Activated CD8-positive, alpha-beta memory T cell treated with anti-CD3 and anti-CD28 coated beads, Interleukin-2, amount 50 U/mL, for 24 hours (primary cell): Measurements from ENCODE around the gene RAPGEF1.
"Not testable (repeated sequence)": the region's sequence is repeated elsewhere in the genome, so short reads cannot be mapped to it uniquely, and the experiment has no call there.

Source experiments
- DNase-seq: peaks from one replicate; pipeline ENCODE4 v3.0.0-alpha.2; 2020; ENCODE audit errors: extremely low read depth

RAPGEF1 gene

GRCh38 chr9:131555841-131556673, 183.8 kb downstream of the RAPGEF1 start:
- no peak for DNase-seq

DNA sequence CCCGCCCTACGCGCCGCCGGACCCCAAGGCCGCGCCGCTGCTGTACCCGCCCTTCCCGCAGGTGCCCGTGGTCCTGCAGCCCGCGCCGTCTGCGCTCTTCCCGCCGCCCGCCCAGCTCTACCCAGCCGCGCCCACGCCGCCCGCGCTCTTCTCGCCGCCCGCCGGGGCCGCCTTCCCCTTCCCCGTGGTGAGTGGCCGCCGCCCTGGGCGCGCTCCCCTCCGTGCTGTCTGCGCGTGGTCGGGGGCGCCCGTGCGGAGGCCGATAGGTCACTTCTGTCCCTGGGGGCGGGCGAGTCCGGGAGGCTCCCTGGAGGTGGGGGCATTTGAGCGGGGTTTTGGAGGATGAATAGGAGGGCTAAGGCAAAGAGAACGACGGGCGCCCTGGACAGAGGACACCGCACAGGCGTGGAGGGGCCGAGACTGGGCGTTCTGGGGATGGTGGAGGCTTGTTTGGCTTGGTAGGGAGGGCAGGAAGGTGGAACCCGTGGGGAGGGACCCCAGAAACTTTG, 185.0 kb downstream of the RAPGEF1 start:
- DNase-seq, result no peak

- DNase-seq, result no peak
Measured at GRCh38 chr9:131554087-131554842, 185.6 kb downstream of the RAPGEF1 start.

DNA sequence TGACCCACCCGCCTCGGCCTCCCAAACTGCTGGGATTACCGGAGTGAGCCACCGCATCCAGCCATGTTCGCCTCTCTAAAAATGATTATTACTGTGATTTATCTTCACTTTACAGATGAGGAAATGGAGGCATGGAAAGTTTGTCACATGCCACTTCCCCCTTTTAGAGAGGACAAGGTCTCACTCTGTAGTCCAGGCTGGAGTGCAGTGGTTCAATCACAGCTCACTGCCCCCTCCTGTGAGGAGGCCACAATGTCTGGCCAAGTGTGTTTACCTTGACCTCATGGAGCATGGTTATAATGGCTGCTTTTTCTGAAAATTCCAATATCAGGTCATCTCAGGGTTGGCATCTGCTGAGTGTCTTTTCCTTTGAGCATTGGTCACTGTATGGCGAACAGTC, 187.8 kb downstream of the RAPGEF1 start:
- DNase-seq, result no peak

DNA sequence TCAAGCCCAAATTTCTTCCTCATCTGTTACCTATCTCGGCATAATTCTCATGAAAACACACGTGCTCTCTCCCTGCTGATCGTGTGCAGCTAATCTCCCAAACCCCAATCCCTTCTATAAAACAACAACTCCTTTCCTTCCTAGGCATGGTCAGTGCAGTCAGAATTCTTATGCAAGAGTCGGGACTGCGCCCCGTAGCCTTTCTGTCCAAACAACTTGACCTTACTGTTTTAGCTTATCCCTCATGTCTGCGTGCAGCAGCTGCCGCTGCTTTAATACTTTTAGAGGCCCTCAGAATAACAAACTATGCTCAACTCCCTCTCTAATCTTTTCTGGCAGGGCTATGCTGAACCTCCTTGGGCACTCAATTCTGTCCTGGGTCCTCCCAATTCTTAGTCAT, 189.4 kb downstream of the RAPGEF1 start:
- not testable (repeated sequence) for DNase-seq

DNA sequence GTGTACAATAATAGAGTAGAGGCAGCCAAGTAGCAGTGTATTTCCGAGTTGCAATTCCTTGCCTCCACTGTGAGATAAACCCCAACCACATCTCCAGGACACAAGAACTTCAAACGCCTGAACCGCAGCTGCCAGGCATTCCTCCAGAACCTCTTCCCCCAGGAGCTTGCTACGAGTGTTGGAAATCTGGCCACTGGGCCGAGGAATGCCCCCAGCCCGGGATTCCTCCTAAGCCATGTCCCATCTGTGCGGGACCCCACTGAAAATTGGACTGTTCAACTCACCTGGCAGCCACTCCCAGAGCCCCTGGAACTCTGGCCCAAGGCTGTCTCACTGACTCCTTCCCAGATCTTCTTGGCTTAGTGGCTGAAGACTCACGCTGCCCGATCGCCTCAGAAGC, 190.7 kb downstream of the RAPGEF1 start:
- not testable (repeated sequence) for DNase-seq

- DNase-seq, result no peak
Measured at GRCh38 chr9:131546336-131547084, 193.4 kb downstream of the RAPGEF1 start.

GRCh38 chr9:131545786-131546335, 194.0 kb downstream of the RAPGEF1 start:
- DNase-seq, result no peak

- no peak for DNase-seq
Measured at GRCh38 chr9:131545003-131545785, 194.7 kb downstream of the RAPGEF1 start, which contains the start of gene PRRT1B. TSS of gene PRRT1B (plus strand) at chr9:131545523. CDS start at chr9:131545616, 93 bp downstream.

GRCh38 chr9:131543141-131543540, 196.7 kb downstream of the RAPGEF1 start:
- DNase-seq, result no peak

DNA sequence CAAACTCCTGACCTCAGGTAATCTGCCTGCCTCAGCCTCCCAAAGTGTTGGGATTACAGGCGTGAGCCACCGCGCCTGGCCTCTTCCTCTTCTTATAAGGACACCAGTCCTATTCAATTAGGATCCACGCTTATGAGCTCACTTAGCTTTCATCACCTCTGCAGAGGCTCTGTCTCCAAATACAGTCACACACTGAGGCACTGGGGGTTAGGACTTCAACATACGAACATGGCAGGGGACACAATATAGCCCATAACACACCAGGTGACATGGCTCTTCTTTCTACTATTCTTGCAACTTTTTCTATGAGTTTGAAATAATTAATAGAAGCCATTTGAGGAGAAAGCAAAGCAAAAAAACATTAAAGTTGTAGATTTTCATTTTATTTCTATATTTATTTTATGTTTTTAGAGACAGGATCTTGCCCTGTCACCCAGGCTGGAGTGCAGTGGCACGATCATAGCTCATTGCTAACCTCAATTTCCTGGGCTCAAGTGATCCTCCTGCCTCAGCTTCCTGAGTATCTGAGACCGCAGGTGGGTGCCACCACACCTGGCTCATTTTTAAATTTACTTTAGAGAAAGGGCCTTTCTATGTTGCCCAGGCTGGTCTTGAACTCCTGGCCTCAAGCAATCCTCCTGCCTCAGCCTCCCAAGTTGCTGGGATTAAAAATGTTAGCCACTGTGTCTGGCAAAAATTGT, 200.5 kb downstream of the RAPGEF1 start:
- DNase-seq, result no peak

DNA sequence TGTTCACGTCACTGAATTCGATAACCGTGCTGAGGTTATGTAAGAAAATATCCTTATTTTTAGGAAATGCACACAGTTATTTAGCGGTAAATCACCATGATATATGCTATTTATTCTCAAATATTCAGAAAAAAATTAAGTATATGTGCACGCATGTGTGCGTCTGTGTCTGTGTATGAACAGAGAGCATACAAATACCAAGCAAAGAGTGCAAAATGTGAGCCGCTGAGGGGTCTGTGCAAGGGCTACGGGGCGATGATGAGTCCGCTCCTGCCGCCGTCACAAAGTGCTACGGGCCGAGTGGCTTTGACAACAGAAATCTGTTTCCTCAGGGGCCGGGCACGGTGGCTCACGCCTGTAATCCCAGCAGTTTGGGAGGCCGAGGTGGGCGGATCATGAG, 201.9 kb downstream of the RAPGEF1 start:
- DNase-seq, result no peak

DNA sequence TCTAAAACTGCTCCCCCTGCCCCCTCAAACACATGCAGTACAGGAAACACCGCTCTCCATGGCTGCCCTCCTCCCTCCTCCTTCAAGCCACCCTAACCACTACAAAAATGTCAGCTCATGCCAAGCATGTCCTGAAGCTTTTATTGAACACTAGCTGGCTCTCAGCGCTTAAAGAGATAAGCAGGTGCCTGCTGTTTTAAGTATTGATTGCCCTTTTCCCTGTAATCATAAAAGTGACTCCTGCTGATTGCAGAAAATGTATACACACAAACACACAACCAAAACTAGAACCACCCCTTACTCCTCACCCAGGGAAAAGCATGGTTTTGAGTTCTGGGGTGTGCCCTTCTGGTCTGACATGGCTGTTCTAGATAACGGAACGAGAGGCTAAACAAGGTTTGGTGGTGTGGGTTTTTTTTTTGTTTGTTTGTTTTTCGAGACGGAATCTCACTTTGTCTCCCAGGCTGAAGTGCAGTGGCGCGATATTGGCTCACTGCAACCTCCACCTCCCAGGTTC, 205.1 kb downstream of the RAPGEF1 start:
- DNase-seq, result no peak

GRCh38 chr9:131530920-131531832, 208.7 kb downstream of the RAPGEF1 start, which contains the start of gene UCK1:
TSS of gene UCK1 (minus strand) at chr9:131531263. CDS start at chr9:131531174, 89 bp downstream.
- DNase-seq, result no peak

GRCh38 chr9:131530546-131530919, 209.3 kb downstream of the RAPGEF1 start:
- DNase-seq, result no peak

DNA sequence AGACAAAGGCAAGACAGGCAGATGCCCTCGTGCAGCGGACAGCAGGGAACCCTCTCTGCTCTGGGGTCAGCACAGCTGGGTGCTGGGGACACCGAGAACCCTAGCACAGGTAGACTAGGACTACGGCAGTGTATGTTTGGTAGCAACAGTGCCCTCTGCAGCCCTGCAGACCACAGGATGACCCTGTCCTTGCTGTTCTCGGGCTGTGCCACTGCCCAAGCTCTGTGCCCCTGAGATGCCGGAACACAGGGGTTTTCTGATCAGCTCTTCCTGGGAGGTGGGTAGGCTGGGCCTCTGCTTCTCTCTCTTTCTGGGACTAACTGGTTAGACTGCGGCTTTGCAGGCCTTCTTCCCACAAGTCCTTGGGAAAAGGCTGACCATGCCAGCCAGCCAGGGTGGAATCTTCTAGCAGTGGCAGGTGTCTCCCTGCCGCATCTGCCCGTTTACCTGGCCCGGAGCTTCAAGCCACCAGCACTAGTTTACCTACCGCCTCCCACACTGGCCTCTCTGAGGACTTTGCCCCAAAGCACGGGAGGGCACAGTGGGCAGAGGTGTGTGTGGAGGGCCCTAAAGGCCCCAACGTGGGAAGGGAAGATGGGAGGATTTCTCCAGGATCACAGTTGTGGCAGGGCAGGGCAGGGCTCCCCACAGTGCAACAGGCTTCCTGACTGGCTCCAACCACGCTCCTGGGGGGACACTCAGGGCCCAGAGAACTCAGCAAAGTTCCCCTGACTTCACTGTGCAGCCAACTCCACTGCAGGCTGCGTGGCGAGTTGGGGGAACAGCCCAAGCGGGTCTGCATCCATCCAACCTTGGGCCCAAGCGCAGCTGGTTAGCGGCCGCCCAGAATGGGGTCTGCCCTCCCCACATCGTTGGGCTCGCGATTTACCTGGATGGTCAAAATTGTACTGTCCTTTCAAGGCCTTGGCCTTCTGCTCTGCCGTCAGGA, 210.0 kb downstream of the RAPGEF1 start:
- no peak for DNase-seq

GRCh38 chr9:131528886-131529505, 210.9 kb downstream of the RAPGEF1 start:
- DNase-seq, result no peak
